GM21360 (cell line): ENCODE measurements around the gene STRBP.
A peak's percentile ranks its signal among the peaks of the same experiment; 100 is the strongest.
"Not testable (repeated sequence)": the region's sequence is repeated elsewhere in the genome, so short reads cannot be mapped to it uniquely, and the experiment has no call there.

Experiments used
- ATAC-seq: cut with Tn5 transposase; IDR thresholded peaks from one replicate; pipeline ENCODE4 v1.9.1; 2021; ENCODE audit warnings: mild to moderate bottlenecking, moderate library complexity; ENCODE audit not compliant: unreplicated experiment

The STRBP gene

DNA sequence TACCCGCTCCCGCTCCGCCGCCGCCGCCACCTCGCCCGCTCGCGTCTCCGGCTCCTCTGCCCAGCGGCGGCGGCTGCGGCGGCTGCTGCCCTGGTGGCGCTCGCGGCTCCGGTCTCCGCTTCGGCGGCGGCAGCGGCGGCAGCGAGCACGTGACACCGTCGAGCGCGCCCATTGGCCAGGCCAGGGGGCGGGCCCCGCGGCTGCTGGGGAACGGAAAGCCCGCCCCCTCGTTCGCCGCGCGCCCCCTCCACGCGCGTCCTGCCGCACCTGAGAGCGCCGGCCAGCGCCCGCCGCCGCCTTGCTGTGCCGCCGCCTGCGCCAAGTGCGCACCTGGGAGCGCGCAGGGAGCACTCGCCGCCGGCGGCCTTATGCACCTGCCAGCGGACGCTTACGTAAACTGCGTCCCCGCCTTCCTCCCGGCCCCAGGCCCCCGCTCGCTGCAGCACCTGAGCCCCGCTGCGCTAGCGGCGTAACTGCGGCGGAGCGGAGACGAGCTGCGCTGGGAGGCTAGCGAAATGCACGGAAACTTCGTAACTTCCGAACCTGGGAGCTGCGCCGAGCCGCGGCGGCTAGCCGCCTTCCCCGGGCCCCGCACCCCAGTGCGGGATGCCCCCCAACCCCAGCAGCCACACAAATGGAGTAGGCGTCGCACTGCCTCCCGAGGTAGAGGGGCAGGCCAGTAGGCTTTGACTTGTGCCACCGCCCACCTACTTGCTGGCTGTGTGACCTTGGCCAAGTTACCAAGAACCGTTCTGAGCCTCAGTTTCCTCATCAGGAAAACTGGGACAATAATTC is at the start of gene STRBP:
Gene STRBP (minus strand): TSS at position 122 of the 795 bp plus-strand sequence. CDS start 84,452 bp downstream, outside the sequence.
- peak; percentile 81 for ATAC-seq

DNA sequence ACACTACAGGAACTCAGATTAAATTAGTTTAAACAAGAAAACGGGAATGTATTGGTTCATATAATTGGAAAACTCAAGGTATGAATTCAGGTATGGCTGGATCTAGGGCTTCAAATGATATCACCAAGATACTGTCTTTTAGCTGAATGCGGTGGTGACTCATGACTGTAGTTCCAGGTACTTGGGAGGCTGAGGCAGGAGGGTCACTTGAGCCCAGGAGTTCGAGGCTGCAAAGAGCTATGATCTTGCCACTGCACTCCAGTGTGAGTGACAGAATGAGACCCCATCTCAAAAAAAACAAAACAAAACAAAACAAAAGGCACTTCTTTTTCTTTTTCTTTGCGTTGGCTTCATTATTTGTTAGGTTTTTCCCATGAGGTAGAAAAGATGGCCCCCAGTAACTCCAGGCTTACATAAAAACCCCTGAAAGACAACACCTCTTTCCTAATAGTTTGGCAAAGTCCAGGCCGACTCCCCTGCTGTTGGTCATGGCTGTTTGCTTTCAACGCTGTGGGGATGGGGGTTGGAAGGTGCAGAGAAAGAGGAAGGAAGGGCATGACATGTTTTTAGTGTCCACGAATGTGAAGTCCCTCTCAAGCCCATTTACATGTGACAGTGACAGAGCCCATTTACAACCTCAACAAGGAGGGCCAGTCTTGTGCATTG is 47.8 kb upstream of the STRBP start:
- no peak for ATAC-seq

DNA sequence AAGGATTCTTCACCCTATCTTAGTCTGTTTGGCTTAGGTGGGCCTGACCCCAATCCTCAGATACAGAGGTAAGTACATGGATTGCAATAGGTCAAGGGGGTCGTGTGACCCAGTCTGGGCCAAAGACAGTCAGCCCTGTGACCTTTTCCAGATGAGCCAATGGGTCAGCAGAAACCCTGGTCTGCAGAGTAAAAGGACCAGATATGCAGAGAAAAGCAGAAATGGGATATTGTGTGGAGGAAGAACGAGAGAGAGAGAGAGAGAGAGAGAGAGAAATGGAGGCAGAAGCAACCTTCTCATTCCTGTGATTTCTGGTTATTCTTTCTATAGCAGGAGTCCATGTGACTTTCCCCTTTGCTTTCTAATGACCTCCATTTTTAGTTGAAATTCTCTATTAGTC is 47.2 kb upstream of the STRBP start:
- ATAC-seq = no peak

DNA sequence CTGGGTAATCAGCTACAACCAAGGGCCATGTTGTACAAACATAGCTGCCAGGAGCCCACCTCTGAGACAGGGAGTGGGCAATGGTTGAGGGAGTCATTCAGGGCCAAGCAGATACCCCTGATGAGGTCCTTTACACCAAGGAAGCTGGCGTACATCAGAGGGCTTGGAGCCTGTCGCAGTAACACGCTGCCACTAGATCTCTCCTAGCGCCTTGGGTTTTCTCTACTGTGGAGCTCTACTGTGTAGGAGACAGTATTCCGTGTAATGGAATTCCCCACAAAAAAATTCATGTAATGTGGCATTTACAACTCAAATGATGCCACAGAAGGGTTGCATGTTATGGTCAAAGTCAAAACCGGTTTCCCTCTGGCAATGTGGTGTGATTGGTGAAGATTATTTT is 46.2 kb upstream of the STRBP start:
- ATAC-seq = no peak

DNA sequence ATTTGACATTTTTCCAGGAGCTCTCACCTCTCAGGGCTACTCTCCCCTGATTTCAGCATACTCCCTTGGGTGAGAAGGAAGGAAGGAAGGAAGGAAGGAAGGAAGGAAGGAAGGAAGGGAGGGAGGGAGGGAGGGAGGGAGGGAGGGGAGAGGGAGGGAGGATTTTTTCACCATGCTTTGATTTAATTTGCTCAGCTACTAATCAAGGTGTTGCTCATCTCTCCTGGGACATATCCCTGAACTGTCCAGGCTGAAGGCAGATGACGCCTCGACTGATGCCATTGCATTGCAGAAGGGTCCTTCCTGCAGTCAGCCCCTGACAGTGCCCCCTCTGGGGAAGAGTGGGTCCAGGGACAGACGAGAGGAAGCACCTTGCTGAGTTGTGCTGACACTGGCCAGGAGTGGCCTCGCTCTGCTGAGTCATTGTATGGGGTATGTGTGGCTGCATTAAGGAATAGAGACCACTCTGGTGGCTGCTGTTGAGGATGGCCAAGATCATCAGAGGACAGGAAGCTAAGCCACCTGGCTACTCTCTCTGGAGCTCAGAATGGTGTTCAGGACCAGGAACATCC is 44.0 kb upstream of the STRBP start:
- no peak for ATAC-seq

DNA sequence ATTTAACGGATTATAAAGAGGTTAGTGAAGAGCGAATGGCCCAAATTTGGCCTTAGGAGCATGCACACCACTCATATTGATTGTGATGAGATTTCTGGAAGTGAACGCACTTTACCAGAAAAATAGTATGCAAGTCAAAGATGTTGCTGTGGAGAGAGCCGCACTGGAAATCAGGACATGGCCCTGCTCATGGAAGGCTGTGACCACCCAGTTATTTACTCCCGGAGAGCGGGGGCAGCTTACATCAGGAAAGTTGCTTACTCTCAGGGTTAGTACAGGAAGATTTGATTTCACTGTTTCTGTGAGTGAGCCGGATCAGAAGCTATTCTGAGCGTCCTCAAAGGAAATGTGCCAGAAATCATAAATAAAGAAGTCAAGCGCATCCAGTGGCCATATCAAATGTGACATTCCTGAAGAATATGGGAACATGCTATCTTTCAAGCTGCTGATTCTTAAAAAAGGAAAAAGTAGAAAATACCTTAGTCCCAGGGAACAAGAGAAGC is 42.9 kb upstream of the STRBP start:
- ATAC-seq = no peak

DNA sequence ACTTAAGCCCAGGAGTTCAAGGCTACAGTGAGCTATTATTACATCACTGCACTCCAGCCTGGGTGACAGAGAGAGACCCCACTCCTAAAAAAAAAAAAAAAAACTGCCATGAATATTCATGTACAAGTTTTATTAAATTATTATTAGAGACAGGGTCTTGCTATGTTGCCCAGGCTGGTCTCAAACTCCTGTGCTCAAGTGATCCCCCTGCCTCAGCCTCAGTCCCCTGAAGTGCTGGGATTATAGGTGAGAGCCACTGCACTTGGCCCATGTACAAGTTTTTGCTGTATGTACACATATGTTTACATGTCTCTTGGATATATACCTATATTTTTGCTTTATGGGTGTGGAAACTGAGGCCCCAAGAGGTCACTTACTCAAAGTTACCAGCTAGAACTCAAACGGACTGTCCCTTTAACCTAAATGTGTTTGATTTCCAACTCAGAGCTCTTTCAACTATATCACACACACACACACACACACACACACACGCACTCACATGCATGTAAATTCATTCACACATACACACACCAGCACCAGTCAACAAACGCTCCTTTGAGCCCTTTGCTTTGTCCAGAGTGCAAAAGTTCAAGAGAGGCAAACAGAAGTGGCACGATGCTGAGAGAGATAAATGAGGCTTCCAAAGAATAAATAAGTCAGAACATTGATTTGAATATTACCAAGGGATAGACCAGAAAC is 42.3 kb upstream of the STRBP start:
- ATAC-seq = no peak

DNA sequence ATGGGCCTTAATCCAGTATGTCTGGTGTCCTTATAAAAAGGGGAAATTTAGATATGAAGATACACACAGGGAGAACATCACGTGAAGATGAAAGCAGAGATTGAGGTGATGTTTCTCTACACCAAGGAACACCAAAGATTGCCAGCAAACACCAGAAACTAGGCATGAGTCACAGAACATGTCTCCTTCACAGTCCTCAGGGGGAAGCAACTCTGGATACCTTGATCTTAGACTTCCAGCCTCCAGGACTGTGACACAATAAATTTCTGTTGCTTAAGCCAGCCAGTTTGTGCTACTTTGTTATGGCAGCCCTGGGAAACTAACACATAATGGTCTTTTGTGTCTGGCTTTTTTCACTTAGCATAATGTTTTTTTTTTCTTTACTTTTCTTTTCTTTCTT is 41.2 kb upstream of the STRBP start:
- ATAC-seq = no peak

DNA sequence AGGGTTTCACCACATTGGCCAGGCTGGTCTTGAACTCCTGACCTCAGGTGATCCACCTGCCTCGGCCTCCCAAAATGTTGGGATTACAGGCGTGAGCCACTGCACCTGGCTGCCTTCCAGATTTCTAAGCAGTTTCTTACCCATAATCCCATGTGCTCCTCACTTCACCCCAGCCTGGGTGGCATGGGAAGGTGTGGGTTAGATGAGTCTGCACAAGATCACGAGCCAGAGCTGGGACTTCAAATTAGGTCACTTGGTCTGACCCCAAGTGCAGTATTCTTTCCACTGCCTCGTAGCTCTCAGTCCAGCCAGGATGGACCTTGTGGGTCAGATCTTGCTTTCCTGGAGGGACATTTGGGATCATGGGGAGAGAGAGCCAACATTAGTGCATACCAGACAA is 37.5 kb upstream of the STRBP start:
- no peak for ATAC-seq

DNA sequence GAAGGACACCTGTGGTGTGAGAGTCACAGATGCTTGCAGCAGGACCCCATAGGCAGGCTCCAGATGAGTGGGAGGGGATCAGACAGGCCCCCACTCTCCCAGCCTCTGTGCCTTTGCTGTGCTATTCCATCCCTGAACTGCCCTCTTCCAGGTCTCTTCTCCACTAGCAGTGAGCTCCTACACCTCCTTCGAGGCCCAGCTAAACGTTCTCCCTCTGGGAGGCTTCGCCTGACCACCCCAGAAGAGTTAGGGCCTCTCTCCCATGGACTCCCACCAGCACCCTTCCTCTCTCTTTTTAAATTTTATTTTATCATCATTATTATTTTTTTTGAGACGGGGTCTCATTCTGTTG is 35.9 kb upstream of the STRBP start:
- ATAC-seq = no peak

DNA sequence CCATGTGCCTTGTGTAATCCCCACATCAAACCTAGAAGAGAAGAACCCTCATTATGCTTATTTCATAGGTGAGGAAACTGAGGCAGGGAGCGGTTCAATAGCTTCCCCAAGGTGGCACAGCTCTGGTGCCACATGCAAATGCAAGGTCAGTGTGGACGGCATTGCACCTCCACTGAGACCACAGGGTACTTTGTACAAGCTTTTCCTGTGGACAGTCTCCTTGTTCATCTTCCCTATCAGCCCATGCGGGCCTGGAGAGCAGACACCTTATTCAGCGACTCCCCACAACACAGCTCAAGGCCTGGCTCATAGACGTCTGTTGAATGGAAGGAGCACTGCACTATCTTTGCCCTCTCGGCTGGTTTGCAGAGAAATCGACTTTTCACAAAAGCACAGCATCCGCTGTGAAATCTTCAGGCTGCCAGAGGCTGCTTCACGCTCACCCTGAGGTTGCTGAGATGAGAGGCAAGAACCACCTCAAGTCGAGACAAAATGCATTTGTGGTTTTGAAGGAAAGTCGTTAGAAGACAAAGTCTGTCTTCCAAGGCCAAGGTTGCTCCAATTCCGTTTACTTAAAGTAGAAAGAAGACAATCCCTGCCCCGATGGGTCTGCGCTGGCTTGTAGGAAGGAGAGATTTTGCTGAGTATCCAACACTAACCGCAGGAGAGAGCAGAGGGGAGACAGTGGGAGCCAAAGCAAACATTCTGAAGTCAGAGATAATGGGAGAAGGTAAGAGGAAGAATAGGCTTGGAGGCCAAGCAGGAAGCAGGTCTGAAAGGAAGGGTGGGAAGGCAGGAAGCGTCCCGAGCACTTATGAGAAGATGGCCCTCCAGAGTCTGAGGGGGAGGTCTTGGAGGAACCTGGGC is 34.2 kb upstream of the STRBP start:
- ATAC-seq = no peak

DNA sequence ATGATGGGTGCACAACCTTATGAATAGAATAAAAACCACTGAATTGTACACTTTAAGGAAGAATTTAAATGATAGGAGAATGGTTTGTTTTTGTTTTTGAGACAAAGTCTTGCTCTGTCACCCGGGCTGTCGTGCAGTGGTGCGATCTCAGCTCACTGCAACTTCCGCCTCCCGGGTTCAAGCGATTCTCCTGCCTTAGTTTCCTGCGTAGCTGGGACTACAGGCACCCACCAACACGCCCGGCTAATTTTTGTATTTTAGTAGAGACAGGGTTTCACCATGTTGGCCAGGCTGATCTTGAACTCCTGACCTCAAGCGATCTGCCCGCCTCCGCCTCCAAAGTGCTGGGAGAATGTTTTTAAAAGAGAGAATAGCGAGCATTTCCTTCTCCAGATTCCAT is 33.5 kb upstream of the STRBP start:
- ATAC-seq = not testable (repeated sequence)

DNA sequence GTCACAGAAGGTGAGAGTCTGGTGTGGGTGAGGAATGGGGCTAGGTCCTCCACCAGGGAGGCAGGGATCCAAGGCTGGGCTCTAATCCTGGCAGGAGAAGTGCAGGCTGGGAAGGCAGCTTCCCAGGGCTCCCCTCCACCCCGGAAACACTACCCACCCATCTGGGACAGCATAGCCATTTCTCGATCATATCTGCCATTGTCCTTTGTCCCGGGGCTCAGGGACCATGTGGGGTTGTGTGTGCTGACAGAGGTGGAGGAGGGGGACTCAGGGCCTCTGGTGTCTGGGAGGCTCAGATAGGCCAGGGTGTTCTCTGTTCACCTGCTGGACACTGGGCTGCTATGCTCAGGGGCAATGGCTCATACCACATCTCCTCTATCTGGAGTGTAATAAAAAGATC is 32.2 kb upstream of the STRBP start:
- ATAC-seq = no peak

DNA sequence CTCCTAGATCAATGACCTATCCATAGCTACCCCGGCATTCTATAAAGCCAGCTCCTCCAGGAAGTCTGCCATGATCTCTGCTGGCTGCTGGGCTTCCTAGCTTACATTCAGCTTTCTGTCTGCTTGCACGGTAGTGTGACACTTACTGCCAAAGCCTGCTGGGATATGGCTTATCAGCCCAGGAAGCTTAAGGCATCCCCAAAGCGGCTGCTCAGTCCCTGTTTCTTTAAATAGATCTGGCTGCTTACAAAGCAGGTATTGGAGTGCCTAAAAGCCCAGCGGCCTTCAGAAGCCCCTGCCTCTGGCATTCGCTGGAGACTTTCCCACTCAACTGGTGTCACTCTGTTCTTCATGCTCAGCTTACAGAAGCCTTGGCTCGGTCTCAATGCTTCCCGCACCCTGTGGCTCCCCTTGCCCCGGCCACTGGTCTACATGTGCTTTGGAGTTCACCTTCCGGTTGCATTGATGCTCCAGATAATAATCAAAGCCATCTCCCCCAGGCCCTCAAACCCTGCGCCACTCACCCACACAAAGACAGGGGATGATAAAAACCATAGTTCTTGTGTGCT is 31.3 kb upstream of the STRBP start:
- no peak for ATAC-seq

DNA sequence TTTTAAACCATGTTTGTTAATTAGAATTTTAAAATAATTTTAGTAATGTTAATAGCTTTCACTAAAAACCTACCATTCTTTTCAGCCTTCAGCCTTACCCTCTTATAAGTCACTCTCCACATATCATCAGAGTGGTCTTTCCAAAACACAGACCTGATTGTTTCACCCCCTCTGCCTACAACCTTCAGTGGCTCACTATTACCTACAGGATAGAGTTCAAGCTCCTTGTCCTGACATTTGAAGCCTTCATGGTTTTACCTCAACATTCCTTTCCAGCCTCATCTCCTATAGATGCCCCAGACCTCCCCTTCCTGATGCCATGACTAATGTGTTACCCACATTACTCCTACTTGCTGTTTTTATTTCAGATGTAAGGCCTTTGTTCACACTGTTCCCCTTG is 27.8 kb upstream of the STRBP start:
- no peak for ATAC-seq

DNA sequence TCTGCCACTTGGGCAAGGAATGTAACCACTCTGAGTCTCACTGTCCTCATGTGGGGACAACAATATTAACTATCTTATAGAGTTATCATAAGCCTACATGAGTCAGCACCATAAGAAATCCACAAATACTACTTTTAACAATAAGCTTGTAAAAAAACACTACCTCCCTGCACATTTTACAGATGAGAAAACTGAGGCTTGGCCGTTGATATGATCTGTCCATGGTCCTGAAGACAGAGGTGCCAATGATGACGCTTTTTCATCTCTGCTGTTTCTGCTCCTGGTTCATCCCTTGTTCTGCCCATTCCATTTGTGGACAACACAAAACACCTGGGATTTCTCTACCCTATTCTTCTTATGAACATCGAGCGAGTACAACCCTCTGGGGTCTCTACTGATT is 23.4 kb upstream of the STRBP start:
- no peak for ATAC-seq

DNA sequence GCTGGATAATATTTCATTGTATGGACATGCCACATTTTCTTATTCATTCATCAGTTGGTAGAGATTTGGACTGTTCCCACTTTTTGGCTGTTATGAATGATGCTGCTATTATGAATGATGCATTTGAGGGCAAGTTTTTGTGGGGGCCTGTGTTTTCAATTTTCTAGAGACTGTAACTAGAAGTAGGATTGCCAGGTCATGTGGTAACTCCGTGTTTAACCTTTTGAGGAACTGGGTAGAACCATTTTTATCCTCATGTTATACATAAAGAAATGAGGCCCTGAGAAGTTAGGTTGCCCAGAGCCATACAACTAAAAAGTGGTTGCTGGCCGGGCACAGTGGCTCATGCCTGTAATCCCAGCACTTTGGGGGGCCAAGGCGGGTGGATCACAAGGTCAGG is 22.4 kb upstream of the STRBP start:
- ATAC-seq = no peak

DNA sequence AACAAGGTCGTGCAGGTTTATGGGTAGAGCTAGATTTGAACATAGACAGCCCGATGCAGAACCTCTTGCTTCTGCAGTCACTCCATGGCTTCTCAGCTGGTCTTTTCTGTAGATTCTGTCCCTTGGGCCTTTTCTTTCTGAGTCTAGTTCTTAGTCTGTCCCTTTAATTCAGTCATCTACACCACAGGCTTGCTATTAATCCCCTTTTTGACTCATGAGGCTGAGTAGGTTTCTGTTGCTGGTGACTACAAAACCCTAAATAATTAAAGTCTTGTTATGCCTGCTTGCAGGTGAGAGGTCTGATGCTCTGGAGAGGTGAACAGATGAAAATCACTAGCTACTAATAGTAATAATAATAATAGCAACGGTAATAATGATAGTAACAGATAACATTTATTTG is 19.3 kb upstream of the STRBP start:
- no peak for ATAC-seq

DNA sequence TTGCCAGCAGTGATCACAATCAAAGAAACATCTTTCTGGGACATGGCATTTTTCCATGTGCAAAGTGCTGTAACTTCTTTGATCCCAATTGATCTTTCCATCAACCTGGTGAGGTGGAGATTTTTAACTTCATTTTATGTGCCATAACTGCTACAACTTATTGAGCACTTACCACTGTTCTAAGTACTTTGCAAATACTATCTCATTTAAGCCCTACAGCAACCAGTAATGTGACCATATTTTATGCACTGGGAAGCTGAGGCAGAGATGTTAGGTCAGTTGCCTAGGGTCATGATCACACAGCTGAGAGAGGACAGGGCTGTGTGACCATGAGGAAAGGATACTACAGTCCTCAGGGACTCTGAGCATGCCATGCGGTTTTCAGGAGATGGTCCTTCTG is 17.9 kb upstream of the STRBP start:
- ATAC-seq = no peak

DNA sequence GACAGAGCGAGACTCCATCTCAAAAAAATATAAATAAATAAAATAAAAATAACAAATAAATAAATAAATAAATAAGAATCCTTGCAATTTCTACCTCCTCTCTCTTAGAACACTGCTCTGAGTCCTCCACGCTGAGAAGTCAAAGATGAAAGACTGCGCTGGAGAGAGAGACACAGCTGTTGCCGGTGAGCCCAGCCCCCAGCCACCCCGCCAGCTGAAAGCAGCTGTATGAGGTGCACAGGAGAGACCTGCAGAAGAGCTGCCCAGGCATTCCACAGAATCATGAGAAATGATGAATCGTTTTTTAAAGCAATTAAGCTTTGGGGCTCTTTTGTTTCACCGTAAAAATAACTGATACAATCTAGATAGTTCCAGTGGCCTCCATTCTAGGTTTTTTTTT is 16.3 kb upstream of the STRBP start:
- no peak for ATAC-seq
